HUES6 (cell line): ENCODE measurements around the gene ADARB1.

Experiments used
- H3K27ac ChIP-seq: 2 replicates; pipeline ENCODE4 v1.7.0; 2013; ENCODE audit warnings: low read depth, mild to moderate bottlenecking, low read length, inconsistent platforms
- H3K27me3 ChIP-seq: 2 replicates; pipeline ENCODE4 v1.6.1; 2013; ENCODE audit warnings: low read length; ENCODE audit not compliant: control insufficient read depth, insufficient read depth
- H3K36me3 ChIP-seq: 2 replicates; pipeline ENCODE4 v1.6.1; 2013; ENCODE audit warnings: low read length; ENCODE audit not compliant: control insufficient read depth, insufficient read depth
- H3K4me1 ChIP-seq: 2 replicates; pipeline ENCODE4 v1.6.1; 2013; ENCODE audit warnings: low read length; ENCODE audit not compliant: control insufficient read depth, insufficient read depth
- H3K4me3 ChIP-seq: 2 replicates; pipeline ENCODE4 v1.5.1; 2013; ENCODE audit warnings: low read depth, low read length
- H3K9ac ChIP-seq: one replicate; pipeline ENCODE4 v1.6.1; 2013; ENCODE audit warnings: mild to moderate bottlenecking, low read length
- H3K9me3 ChIP-seq: 2 replicates; pipeline ENCODE4 v1.6.1; 2013; ENCODE audit warnings: low read depth, low read length; ENCODE audit not compliant: control insufficient read depth, insufficient read depth

The ADARB1 gene

DNA sequence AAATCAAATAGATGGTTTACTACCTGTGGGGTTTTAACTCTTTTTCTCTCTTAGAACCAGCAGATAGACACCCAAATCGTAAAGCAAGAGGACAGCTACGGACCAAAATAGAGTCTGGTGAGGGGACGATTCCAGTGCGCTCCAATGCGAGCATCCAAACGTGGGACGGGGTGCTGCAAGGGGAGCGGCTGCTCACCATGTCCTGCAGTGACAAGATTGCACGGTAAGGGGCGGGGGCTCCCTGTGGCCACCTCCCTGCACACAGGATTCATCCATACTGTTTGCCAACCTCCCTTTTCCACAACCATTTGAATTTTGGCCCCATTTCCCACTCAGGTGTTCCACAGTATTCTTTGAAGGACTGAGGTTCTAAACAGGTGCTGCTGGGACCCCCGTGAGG lies 110.5 kb downstream of the ADARB1 start:
- Histone ChIP-seq H3K9me3 (peaks cover 21% of the 10 kb centered on the region), H3K4me3 (no peak overlapping the region), H3K27me3 (no peaks in the 10 kb centered on the region), H3K9ac (no peak overlapping the region), H3K36me3 (peaks cover 22% of the 10 kb centered on the region), H3K4me1 (no peaks in the 10 kb centered on the region), H3K27ac (no peak overlapping the region)

DNA sequence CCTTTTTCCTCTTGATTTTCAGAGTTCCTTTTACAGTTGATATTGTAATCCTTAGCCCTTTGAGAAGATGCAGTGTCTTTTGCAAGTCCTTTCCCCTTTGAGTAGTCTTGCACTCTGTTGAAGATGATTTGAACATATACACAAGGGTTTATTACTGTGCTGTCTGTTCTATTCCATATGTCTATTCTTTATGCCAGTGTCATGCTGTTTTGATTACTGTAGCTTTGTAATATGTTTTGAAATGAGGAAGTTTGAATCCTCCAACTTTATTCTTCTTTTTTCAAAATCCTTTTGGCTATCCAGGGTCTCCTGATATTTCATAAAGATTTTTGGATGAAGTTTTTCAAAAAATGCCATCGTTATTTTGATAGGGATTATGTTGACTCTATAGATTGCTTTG lies 112.3 kb downstream of the ADARB1 start:
- H3K4me3 ChIP-seq, result no peak overlapping the region
- H3K36me3 ChIP-seq, result peaks cover 22% of the 10 kb centered on the region
- no peaks in the 10 kb centered on the region for H3K27me3 ChIP-seq
- H3K9ac ChIP-seq, result no peak overlapping the region
- H3K27ac ChIP-seq, result no peak overlapping the region
- no peaks in the 10 kb centered on the region for H3K4me1 ChIP-seq
- H3K9me3 ChIP-seq, result peaks cover 21% of the 10 kb centered on the region

DNA sequence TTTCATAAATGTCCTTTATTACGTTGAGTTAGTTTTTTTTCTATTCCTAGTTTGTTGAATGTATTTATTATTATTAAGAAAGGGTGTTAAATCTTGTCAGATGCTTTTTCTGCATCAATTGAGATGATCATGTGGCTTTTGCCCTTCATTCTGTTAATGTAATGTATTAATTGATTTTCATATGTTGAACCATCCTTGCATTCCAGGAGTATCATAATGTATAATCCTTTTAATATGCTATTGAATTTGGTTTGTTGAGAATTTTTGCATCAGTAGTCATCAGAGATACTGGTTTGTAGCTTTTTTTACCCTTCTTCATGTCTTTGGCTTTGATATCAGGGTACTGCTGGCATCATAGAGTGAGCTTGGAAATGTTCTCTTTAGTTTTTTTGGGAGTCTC lies 113.3 kb downstream of the ADARB1 start:
- Histone ChIP-seq H3K4me3 (no peak overlapping the region), H3K9me3 (peaks cover 21% of the 10 kb centered on the region), H3K27ac (no peak overlapping the region), H3K27me3 (no peaks in the 10 kb centered on the region), H3K36me3 (peaks cover 22% of the 10 kb centered on the region), H3K9ac (no peak overlapping the region), H3K4me1 (no peaks in the 10 kb centered on the region)

DNA sequence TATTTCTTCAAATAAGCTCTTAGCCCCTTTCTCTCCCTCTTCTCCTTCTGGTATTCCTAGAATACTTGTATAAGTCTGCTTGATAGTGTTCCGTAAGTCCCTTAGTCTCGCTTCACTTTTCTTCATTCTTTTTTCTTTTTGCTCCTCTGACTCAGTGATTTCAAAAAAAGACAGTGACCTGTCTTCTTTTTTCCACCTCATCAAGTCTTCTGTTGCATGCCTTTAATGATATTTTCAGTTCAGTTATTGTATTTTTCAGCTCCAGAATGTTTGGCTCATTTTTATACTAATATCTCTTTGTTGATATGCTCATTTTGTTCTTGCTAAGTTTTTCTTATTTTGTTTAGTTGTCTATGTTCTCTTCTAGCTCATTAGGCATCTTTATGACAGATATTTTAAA lies 115.6 kb downstream of the ADARB1 start:
- H3K4me3 ChIP-seq, result no peak overlapping the region
- peaks cover 21% of the 10 kb centered on the region for H3K9me3 ChIP-seq
- H3K27me3 ChIP-seq, result no peaks in the 10 kb centered on the region
- no peak overlapping the region for H3K9ac ChIP-seq
- H3K27ac ChIP-seq, result no peak overlapping the region
- no peaks in the 10 kb centered on the region for H3K4me1 ChIP-seq
- peaks cover 20% of the 10 kb centered on the region for H3K36me3 ChIP-seq

DNA sequence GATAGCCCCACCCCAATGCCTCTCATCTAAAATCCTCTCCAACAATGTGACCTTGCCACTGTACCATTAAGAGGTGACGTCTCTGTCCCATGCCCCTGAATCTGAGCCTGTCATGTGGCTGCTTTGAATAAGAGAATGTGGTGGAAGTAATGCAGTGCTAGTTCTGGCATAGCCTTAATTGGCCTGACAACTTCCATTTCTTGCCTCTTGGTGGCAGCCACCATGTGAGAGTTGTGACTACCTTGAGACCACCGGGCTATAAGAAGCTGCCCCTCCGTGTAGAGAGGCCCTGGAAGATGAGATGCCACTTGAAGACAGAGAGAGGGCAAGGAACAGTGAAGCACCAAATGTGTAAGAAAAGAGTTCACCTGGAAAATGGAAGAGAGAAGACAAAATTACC lies 118.0 kb downstream of the ADARB1 start:
- peaks cover 9% of the 10 kb centered on the region for H3K9me3 ChIP-seq
- H3K36me3 ChIP-seq, result no peaks in the 10 kb centered on the region
- H3K27ac ChIP-seq, result no peak overlapping the region
- H3K9ac ChIP-seq, result no peak overlapping the region
- H3K27me3 ChIP-seq, result no peaks in the 10 kb centered on the region
- no peak overlapping the region for H3K4me3 ChIP-seq
- no peaks in the 10 kb centered on the region for H3K4me1 ChIP-seq

DNA sequence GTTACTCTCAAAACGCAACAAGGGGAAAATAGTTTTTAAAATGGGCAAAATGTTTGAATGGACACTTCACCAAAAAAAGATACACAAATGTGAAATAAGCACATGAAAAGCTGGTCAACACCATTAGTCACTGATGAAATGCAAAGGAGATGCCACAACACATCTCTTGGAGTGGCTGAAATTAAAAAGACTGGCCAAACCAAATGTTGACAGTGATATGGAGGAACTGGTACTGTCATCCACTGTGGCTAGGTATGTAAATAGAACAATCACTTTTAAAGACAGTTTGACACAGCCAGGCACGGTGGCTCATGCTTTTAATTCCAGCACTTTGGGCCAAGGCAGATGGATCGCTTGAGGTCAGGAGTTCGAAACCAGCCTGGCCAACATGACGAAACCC lies 122.2 kb downstream of the ADARB1 start:
- H3K4me1 ChIP-seq, result no peaks in the 10 kb centered on the region
- no peaks in the 10 kb centered on the region for H3K27me3 ChIP-seq
- H3K4me3 ChIP-seq, result no peak overlapping the region
- no peaks in the 10 kb centered on the region for H3K36me3 ChIP-seq
- no peak overlapping the region for H3K27ac ChIP-seq
- H3K9me3 ChIP-seq, result no peaks in the 10 kb centered on the region
- no peak overlapping the region for H3K9ac ChIP-seq

DNA sequence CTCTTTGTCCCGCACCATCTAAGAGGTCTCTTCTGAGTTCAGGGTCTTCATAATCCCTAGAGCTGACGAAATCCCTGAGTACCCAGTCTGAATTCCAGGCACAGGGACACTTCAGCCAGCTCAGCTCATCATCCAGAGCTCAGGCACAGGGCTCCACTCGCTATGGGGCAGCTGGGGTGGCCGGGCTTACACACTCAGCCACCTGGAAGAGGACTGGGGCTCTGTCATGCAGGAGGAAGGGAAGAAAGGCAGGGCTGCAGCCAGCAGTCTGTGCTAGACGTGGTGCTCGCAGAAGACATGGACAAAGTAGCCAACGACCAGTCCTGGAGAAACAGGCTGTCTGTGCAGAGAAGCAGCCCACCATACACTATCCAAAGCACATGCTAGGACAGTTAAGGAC lies 124.8 kb downstream of the ADARB1 start:
- Histone ChIP-seq H3K27me3 (no peaks in the 10 kb centered on the region), H3K4me1 (peaks cover 9% of the 10 kb centered on the region; the same call in 1 of the 2 replicates), H3K9ac (no peak overlapping the region), H3K4me3 (no peak overlapping the region), H3K27ac (no peak overlapping the region), H3K36me3 (no peaks in the 10 kb centered on the region), H3K9me3 (no peaks in the 10 kb centered on the region)

DNA sequence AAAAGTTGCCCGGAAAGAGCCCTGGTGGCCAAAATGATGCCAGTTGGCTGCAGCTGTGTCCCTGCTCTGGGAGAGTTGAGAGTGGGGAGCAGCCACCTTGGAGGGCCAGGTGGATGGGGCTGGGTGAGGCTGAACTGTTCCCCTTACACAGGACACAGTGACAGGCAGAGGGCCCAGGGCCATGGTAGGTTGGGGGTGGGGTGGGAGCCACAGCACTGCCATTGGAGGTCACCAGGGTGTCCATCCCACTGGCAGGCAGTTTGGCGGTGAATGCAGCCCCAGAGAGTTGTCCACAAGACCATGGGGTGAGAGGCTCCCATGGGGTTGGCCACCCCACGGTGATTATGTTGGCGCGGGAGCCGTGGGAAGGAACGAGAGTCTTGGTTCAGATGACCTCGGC lies 125.7 kb downstream of the ADARB1 start:
- no peak overlapping the region for H3K9ac ChIP-seq
- no peaks in the 10 kb centered on the region for H3K36me3 ChIP-seq
- no peaks in the 10 kb centered on the region for H3K9me3 ChIP-seq
- no peak overlapping the region for H3K4me3 ChIP-seq
- H3K4me1 ChIP-seq, result peaks cover 9% of the 10 kb centered on the region; the same call in 1 of the 2 replicates
- no peaks in the 10 kb centered on the region for H3K27me3 ChIP-seq
- no peak overlapping the region for H3K27ac ChIP-seq

DNA sequence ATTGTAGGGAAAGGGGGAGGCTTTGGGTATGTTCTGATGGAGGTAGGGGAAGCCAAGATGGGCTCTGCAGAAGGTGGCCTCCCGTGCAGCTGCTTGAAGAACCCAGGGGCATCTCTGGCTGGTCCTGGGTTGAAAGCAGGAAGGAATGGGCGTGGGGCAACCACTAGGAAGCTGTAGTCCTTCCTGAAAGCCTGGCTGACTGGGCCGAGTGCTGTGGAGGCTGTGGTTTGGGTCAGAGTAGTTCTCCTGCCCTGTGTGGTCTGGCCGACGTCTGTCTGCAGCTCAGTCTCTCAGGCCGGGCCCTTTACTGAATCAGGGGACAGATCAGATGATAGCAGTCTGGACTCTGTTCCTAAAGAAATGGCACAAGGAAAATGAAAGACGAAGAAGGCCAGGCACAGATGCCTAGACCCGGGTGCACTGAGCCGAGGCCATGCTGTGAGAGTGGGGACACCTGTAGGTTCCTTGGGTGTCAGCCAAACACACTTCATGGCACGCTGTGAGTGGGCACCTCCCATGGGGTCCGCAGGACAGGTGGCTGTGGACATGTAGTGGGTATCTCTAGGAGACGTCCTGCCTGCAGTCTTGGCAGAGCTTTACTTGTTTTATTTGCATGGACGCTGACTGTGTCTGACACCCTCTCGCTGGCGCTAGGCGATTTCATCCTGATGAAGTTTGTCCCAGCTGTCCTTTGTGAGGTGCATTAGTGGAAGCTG lies 126.4 kb downstream of the ADARB1 start:
- Histone ChIP-seq H3K4me3 (no peak overlapping the region), H3K27me3 (no peaks in the 10 kb centered on the region), H3K9ac (no peak overlapping the region), H3K27ac (no peak overlapping the region), H3K36me3 (no peaks in the 10 kb centered on the region), H3K9me3 (no peaks in the 10 kb centered on the region), H3K4me1 (peaks cover 9% of the 10 kb centered on the region; the same call in 1 of the 2 replicates)

DNA sequence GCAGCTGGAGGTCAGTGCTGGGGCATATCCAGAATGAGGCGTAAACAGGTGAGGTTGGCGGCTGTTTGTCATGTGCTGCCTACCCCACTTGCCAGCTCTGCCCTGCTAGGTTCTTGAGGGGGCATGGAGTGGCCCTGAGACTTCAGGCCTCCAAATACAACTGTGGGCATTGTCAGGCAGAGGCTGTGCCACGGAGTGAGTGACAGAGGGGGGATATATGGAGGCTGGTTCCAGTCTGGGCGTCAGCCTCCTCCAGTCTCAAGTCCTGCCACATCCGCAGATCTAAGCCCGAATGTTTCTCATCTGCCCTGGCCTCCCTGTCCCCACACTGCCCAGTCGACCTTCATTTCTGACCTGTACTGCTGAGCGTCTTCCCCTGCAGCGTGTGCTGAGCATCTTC lies 128.0 kb downstream of the ADARB1 start:
- Histone ChIP-seq H3K27ac (no peak overlapping the region), H3K4me3 (no peak overlapping the region), H3K4me1 (peaks cover 9% of the 10 kb centered on the region; the same call in 1 of the 2 replicates), H3K27me3 (no peaks in the 10 kb centered on the region), H3K9ac (no peak overlapping the region), H3K36me3 (no peaks in the 10 kb centered on the region), H3K9me3 (no peaks in the 10 kb centered on the region)

DNA sequence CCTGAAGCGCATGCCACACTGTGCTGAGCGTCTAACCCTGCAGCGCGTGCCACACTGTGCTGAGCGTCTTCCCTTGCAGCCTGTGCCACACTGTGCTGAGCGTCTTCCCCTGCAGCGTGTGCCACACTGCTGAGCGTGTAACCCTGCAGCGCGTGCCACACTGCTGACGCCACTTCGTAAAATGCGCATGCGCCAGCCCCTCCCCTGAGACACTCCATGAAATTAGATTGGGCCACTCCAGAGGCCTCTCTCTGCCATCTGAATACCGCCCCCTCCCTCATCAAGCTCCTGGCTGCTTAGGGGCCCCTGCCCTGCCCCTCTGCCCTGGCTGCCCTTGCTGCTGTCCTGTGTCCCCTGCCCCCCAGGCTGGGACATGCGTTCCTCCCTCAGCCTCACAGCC lies 128.5 kb downstream of the ADARB1 start:
- H3K4me3 ChIP-seq, result no peak overlapping the region
- peaks cover 9% of the 10 kb centered on the region; the same call in 1 of the 2 replicates for H3K4me1 ChIP-seq
- no peak overlapping the region for H3K27ac ChIP-seq
- no peaks in the 10 kb centered on the region for H3K9me3 ChIP-seq
- no peak overlapping the region for H3K9ac ChIP-seq
- no peaks in the 10 kb centered on the region for H3K36me3 ChIP-seq
- H3K27me3 ChIP-seq, result no peaks in the 10 kb centered on the region
